GM12878 (cell line): Measurements from ENCODE around the gene ISCU.

Experiments
- CTCF ChIP-seq, 3 experiments: IDR thresholded peaks in 2 of 3; conservative IDR thresholded peaks in 1 of 3; 2 replicates each; pipeline ENCODE4 v1.5.1; 2011; ENCODE audit warnings: low read depth in 3 of 3, low read length in 3 of 3, mild to moderate bottlenecking in 3 of 3, control low read depth in 2 of 3, moderate library complexity in 2 of 3, inconsistent platforms in 1 of 3, mixed read lengths in 1 of 3; ENCODE audit not compliant: control insufficient read depth in 2 of 3, insufficient read depth in 1 of 3; ENCODE audit errors: extremely low read depth in 1 of 3
- NFYB ChIP-seq: IDR thresholded peaks from 2 replicates; pipeline ENCODE4 v1.6.1; 2011; ENCODE audit warnings: low read depth, mild to moderate bottlenecking, low read length, improper control_type of control experiment, moderate library complexity; ENCODE audit not compliant: insufficient read depth
- POLR2AphosphoS5 ChIP-seq: IDR thresholded peaks from 2 replicates; pipeline ENCODE4 v1.6.1; 2011; ENCODE audit warnings: mild to moderate bottlenecking, low read length, inconsistent platforms
- REST ChIP-seq: IDR thresholded peaks from 2 replicates; pipeline ENCODE4 v1.6.1; 2012; ENCODE audit warnings: mild to moderate bottlenecking, low read depth, low read length
- SMAD1 ChIP-seq: fragments of 450-650 bp; IDR thresholded peaks from 2 replicates; pipeline ENCODE4 v1.6.1; 2018; ENCODE audit warnings: mild to moderate bottlenecking, low read depth; ENCODE audit not compliant: partially characterized antibody
- YBX1 ChIP-seq: fragments of 450-650 bp; IDR thresholded peaks from 2 replicates; pipeline ENCODE4 v1.6.1; 2016; ENCODE audit warnings: antibody characterized with exemption
- ZZZ3 ChIP-seq: IDR thresholded peaks from 2 replicates; pipeline ENCODE4 v1.6.1; 2011; ENCODE audit warnings: low read depth; ENCODE audit not compliant: control insufficient read depth, insufficient read length
- TF ChIP-seq, protein P1 (sequence below): fragments of 450-650 bp; IDR thresholded peaks from 2 replicates; pipeline ENCODE4 v1.6.1; 2016; ENCODE audit warnings: mild to moderate bottlenecking, moderate library complexity, borderline replicate concordance

- TF ChIP-seq SMAD1, result no peak
- no peak for TF ChIP-seq POLR2AphosphoS5
- TF ChIP-seq, protein P1, sequence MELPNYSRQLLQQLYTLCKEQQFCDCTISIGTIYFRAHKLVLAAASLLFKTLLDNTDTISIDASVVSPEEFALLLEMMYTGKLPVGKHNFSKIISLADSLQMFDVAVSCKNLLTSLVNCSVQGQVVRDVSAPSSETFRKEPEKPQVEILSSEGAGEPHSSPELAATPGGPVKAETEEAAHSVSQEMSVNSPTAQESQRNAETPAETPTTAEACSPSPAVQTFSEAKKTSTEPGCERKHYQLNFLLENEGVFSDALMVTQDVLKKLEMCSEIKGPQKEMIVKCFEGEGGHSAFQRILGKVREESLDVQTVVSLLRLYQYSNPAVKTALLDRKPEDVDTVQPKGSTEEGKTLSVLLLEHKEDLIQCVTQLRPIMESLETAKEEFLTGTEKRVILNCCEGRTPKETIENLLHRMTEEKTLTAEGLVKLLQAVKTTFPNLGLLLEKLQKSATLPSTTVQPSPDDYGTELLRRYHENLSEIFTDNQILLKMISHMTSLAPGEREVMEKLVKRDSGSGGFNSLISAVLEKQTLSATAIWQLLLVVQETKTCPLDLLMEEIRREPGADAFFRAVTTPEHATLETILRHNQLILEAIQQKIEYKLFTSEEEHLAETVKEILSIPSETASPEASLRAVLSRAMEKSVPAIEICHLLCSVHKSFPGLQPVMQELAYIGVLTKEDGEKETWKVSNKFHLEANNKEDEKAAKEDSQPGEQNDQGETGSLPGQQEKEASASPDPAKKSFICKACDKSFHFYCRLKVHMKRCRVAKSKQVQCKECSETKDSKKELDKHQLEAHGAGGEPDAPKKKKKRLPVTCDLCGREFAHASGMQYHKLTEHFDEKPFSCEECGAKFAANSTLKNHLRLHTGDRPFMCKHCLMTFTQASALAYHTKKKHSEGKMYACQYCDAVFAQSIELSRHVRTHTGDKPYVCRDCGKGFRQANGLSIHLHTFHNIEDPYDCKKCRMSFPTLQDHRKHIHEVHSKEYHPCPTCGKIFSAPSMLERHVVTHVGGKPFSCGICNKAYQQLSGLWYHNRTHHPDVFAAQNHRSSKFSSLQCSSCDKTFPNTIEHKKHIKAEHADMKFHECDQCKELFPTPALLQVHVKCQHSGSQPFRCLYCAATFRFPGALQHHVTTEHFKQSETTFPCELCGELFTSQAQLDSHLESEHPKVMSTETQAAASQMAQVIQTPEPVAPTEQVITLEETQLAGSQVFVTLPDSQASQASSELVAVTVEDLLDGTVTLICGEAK, result no peak
- TF ChIP-seq REST, result no peak
- no peak for TF ChIP-seq CTCF (IDR thresholded peaks at IDR 0.05 in 2 of 3, conservative IDR thresholded peaks at IDR 0.05 in 1 of 3; ENCODE audit: control insufficient read depth in 2 of 3, extremely low read depth in 1 of 3, insufficient read depth in 1 of 3, low read depth in 3 of 3, low read length in 3 of 3)
- no peak for TF ChIP-seq NFYB
- no peak for TF ChIP-seq ZZZ3
- TF ChIP-seq YBX1, result no peak
These were observed 46.2 kb downstream of the ISCU start for GRCh38 chr12:108608616-108609015.
